Tongue (tissue), 3 donors: Measurements from ENCODE around the gene LEO1. TPM values are rescaled to one million over a fixed set of nuclear protein-coding genes. Genes with fewer than 3 reads are reported as not detected.

Source experiments
- DNase-seq: peaks from one replicate; pipeline ENCODE4 v3.0.0-alpha.2; 2015
- small RNA-seq: library from RNA; depleted of rRNA; stranded (forward); fragments of <200 nt; gene quantifications from one replicate; pipeline ENCODE3, GENCODE V24; 2014; ENCODE audit warnings: low replicate concordance
- total RNA-seq: library from RNA; depleted of rRNA; stranded (reverse); fragments of >200 nt; gene quantifications from one replicate; pipeline ENCODE4 v1.2.3, GENCODE V29; 2014

LEO1 gene
- total RNA-seq, 1 donor from 2014 or later = 34.3 TPM

GRCh38 chr15:51931016-51931415 lies 40.6 kb downstream of the LEO1 start:
- DNase-seq = no peak

- DNase-seq = no peak
Measured at GRCh38 chr15:51926809-51927208, 44.8 kb downstream of the LEO1 start.

DNA sequence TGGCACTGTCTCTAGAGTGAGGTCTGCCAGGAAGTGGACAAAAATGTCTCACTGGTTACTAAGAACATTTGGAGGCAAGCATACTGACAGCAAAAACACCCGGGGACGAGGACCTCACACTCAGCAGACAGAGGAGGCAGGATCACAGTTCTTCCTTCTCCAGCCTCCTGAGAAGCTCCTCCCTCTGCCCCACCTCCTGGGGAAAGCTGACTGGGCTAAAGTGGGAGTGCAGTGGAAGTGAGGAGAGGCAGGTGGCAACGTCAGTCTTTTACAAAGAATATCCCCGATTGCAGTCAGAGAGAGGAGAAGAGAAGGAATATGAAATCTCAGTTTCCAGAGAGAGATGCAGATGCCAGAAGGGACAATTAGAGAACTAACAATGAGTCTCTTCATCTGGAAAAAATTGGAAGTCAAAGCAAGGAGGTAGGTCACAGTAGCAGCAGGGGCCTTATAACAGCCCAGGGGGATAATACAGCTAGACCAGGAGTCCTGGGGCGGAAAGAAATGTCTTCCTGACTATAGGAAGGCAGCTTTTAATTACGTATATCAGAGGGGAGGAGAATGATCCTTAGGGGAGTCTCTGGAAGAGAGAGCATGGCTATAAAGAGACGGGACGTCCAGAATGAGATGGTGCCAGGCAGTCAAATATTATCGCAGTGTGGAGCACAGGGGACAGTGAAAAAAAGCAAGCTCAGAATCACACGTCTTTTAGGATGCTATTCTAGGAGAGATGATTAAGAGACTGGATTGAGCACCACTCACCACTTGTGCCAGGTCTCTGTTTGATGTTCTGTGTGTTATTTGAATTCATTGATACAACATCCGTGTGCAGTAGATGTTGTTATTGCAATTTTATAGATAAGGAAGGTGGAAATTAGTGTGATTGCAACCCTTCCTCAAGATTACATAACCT lies 47.2 kb downstream of the LEO1 start:
- DNase-seq = peak; percentile 15

- no peak for DNase-seq
Measured at GRCh38 chr15:51917493-51917892, 54.1 kb downstream of the LEO1 start.

GRCh38 chr15:51912528-51912927 lies 59.0 kb downstream of the LEO1 start:
- no peak for DNase-seq

DNA sequence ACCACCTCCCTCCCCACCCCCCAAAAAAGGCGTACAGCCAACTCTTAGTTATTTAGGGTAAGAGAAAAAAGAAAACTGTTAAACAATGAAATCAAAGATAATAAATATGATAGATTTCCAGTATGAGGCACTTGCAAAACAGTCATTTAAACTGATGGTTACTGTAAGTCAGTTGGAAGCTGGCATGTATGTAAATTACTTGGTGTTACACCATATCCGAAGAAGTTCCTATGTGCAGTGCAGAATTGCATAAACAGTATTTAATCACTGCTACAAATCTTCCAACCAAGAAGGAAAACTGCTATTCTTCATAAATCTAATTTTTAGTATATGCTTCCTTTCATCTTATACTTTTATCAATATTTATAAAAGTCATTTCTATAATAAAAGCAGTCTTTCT lies 62.0 kb downstream of the LEO1 start:
- no peak for DNase-seq

- no peak for DNase-seq
Measured at GRCh38 chr15:51908316-51908715, 63.3 kb downstream of the LEO1 start.

- no peak for DNase-seq
Measured at GRCh38 chr15:51907136-51907862, 64.3 kb downstream of the LEO1 start.

- DNase-seq = no peak
Measured at GRCh38 chr15:51904931-51905330, 66.6 kb downstream of the LEO1 start.

DNA sequence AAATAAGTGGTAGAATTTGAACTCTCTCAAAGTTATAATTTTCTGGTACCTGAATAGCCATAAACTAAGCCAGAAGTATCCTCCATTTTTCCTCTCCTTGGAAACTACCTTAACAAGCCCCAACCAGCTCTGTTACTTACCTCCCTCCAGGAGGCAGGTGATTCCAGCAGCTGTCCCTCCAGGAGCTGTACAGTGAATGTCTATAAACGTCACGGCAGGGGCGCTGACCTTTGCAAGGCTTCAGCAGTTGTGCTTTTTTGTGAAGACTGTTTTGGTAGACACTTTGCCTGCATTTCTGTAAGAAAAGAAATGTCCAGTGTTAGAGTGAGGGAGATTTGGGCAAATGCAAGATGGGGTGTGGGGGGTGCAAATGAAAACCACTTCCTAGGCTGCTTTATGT lies 67.2 kb downstream of the LEO1 start:
- DNase-seq = no peak

GRCh38 chr15:51889486-51889885 lies 82.1 kb downstream of the LEO1 start:
- DNase-seq = no peak

DNA sequence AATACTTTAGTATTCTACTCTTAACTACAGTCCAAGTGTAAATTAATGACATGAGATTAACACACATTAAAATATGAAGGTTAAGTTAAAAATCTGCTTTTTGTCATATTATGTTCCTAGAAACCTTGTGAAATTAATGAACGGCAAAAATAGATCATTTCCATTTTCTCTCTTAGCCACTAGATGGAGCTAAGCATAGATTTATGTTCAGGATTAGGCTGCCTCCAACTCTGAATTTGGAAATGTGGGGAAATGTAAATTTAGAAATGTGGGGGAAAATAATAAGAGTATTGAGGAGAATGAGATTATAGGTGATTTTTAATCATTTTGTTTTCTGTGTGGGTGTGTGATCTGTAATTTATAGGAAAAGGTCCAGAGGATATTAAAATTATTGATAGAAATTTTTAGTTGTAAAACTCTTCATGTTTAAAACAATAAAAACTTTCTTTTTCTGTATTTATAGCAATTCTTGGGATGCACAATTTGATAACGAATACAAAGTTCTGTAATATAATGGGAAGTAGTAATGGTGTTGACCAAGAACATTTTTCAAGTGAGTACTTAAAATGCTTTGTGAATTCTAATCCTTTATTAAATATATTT lies 82.9 kb downstream of the LEO1 start:
- peak; percentile 35 for DNase-seq

Small RNA genes lying within 50 kb of the gene (small RNA-seq; reads per million reads assigned to genes)
- not detected for gene RNU6-90P

Other genes with a start within 250 kb of the LEO1 start
- 4.7 TPM for gene LYSMD2, start 234.1 kb downstream of the LEO1 start, total RNA-seq
- 14.5 TPM for gene TMOD2, start 220.2 kb downstream of the LEO1 start, total RNA-seq
- gene TMOD3, start 142.1 kb downstream of the LEO1 start, total RNA-seq = 24.5 TPM
- 48.3 TPM for gene MAPK6, start 47.4 kb upstream of the LEO1 start, total RNA-seq
- gene BCL2L10, start 141.0 kb upstream of the LEO1 start, total RNA-seq = not detected
- gene GNB5, start 219.6 kb upstream of the LEO1 start, total RNA-seq = 13.8 TPM